HG02840 (cell line): ENCODE results near the gene CBLN2.

Experiments
- ATAC-seq: cut with Tn5 transposase; IDR thresholded peaks from one replicate; pipeline ENCODE4 v1.9.1; 2021; ENCODE audit warnings: mild to moderate bottlenecking, moderate library complexity, moderate number of reproducible peaks; ENCODE audit not compliant: unreplicated experiment, low FRiP score

Gene CBLN2

DNA sequence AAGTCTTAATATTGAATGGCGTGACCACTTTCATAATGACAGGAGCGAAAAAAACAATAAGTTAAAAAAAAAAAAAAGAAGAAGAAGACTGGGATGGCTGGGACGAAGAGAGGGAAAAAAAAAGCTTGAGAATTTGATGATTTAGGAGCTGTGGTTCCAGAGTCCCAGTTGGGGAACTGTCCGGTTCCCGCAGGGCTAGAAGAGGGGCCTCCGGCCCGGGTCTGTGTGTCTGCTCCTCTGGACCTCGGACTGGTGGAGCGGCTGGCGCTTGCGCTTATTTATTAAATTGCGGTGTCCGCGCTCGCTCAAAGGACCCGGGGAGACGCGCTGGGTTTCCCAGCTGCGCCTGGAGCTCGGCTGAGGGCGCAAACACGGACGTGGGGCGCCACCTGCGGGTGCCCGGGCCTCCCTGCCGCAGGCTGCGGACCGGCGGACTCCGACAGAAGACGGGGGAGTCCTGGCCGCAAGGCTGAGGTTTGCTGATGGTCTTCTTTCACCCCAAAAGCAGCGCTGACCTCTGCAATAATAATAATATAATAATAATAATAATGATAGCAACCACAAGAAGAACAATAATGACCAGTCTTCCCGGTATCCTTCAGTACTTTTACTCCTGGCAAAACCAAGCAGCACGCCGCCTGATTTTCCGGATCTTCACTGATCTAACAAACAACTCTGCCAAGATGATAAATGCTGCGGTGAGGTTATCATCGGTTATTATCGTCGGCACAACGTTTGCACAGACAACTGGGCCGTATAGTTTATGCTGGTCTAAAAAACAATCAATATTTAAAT, at the start of gene CBLN2:
Gene CBLN2 (minus strand): TSS at position 251 of the 795 bp plus-strand sequence. CDS start 2,182 bp downstream, outside the sequence.
- ATAC-seq, result no peak

DNA sequence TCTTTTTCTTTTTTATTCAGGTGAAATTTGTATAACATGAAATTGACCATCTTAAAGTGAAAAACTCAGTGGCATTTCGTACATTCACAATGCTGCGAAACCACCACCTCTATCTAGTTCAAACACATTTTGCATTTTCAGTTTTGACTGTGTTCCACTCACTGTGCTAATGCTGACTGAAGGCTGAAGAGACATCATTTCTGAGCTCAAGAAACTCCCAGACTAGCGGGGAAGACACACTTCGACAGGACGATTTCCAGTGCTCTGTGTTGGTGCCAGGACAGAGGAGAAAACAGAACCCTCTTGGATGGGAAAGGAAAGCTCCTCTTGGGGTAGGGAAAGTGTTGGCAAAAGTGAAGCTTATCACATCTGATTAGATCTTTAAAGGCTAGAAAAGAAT, 44.2 kb upstream of the CBLN2 start:
- ATAC-seq, result no peak

DNA sequence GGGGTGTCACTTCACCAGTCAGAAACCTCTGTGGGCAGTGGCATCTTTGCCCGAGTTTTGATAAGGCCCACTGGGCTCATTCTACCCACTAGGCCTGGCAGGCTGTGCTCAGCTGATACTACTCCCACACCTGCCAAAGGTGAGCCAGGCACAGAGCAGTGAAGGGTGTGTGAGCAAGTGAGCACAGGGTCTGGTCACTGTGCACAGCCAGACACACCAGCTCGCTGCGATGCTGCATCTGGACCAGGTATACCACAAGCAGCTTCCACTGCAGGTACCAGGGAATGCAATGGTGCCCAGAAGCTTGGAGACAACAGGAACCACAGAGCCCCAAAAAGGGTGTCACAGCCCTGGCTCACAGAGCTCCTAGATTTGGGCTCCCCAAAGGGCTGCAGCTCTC, 40.6 kb upstream of the CBLN2 start:
- ATAC-seq, result no peak

DNA sequence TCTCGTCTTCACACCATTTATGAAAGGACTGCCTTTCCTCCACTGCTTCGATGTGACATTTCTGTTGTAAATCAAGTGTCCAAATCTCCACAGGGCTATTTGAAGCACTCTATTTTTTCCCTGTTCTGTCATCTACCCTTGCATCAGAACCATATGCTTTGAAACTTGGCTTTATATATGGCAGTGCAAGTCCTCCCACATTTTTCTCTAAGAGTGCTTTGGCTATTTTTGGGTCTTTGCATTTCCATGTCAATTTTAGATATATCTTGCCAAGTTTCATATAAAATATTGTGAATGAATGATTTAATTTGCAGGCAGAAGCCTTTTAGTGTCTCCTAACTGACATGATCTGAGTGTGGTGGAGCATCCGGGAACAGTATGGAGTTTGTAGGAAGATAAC, 37.8 kb upstream of the CBLN2 start:
- no peak for ATAC-seq

DNA sequence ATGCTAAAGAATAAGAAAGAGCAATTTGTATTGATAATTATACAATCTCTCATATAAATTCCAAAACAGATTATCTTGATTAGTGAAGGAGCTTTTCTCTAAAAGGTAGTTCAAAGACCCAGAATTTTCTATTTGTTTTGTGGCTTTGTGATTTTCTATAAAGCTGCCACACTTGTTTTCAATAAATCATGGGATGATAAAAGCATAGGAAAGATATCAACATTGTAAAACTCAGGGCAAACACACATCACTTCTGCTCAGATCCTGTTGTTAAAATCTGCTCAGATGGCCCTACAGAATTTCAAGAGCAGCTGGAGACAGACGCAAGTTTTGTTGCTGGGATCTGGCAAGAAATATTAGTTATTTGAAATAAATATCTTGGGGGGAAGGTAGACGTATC, 28.8 kb upstream of the CBLN2 start:
- no peak for ATAC-seq

DNA sequence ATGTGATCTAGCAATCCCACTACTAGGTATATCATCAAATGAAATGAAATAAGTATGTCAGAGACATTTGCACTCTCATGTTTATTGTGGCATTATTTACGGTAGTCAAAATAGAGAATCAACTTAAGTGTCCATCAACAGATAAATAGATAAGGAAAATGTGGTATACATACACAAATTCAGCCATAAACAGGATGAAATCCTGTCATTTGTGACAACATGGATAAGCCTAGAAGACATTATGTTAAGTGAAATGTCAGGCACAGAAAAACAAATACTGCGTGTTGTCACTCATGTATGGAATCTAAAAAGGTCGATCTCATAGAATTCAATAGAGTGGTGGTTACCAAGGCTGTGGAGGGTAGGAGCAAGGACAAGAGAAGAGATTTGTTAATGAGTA, 22.1 kb upstream of the CBLN2 start:
- ATAC-seq, result no peak

DNA sequence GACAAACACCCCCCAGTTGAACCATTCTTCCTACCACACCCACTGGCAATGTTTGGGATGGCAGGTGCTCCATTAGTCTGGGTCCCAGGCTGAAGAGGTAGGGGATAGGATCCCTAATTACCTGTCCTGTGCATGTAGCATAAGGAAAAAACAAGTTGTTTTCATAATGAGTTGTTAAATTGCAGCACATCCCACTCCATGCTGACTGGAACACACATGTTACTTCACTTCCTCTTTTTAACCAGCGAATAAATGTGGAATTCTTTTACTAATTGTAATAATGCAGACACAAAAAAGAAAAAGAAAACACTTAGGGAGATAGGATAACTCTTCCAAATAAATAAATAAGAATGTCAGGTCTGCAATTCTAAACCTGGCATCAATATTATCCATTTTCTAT, 11.8 kb upstream of the CBLN2 start:
- no peak for ATAC-seq

DNA sequence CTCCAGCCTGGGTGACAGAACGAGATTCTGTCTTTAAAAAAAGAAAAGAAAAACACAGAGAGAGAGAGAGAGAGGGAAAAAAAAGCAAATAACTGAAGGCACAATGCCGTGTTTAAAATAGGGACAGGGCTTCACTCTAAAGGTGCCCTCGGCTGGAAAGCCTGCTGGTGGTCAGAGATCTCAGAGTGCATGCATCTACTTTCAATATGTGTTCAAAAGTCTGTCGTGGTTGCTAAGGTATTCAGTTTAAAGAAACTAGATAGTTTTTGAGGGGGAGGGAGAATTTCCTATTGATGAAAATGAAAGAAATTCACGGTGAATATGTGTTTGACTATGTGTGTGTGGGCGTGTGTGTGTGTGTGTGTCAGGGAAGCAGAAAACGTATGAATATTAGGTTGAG, 11.0 kb upstream of the CBLN2 start:
- no peak for ATAC-seq

DNA sequence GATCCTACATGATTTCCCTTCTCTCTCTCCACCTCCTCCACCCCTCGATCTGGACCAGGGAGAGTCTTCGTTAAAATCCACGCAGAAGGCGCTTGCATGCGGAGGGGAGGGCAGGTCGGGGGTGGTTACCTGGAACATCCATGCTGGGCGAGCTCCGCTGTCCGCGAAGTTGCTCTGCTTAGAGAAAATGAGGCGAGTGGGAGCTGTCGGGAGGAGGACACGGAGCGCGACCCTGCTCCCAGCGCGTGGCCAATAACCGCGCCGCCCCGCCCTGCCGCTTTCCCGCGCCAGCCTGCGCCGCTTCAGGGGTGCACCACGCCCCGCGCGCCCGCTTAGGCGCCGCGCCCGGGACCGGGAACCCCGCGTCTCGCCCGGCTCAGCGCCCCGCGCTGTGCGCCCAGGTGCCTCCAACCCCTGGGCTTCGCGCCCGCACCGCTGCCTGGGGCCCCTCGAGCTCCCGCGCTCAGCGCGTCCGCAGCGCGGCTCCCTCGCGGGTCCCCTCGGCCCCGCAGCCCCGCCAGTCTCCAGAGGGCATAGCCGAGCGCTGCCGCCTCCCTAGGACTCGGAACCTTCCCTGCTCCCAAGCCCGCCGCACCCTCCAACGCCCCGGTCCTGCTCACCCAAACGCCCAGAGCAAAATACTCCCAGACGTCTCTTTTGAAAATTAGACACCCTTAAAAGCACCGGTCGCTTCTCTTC, 636 bp downstream of the CBLN2 start:
- no peak for ATAC-seq

DNA sequence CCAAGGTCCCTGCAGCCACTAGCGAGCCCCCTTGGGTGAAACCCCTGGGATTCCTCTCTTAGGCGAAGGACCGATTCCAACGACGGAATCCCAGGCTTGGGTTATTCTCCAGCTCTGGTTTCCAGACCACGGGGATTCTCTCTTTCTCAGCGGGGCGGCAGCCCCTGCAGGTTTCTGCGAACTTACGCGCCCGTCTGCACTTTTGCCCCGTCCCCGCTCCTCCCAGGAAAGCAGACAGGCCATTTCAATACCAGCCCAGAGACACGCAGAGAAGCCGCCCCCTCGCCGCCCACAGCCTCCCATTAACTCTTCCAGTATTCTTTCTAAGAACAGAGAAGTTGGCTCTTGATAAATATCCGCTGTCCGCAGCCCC, 1.2 kb downstream of the CBLN2 start:
- ATAC-seq, result no peak

DNA sequence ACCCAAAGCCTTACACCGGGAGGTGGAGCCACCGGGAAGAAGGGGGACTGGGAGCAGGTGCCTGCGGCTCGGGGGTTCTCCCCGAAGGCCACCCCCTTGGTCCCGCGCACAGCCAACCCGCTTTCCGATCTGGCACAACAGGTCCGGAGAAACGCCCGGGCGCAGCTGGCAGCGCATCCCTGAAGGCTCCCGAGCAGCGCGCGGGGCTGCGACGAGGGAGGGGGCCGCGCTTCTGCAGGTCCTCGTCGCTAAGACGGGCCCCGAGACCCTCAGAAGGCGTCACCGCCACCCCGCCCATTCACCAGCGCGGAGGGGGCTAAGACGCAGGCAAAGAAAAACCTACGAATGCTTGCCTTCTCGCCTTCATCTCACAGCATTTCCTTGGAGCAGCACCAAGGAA, 1.8 kb downstream of the CBLN2 start:
- ATAC-seq, result no peak

DNA sequence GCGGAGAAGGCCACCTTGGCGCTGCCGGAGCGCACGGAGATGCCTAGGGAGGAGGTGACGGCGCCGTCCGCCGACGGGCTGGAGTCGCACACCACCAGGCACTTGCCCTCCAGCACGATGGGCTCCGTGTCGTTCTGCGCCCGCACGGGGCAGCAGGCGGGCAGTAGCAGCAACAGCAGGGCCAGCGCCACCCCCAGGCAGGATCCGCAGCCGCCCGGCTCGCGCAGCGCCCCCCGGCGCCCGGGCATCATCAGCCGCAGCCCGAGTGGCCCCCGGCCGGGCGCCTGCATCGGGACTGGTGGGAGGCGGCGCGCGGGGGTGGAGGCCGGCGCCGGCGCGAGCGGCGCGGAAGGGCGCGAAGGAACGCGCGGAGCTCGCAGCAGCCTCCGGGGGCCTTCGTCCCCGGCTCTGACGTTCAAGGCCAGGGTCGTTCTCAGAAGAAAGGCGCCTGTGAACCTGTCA, 2.2 kb downstream of the CBLN2 start:
- ATAC-seq, result no peak

DNA sequence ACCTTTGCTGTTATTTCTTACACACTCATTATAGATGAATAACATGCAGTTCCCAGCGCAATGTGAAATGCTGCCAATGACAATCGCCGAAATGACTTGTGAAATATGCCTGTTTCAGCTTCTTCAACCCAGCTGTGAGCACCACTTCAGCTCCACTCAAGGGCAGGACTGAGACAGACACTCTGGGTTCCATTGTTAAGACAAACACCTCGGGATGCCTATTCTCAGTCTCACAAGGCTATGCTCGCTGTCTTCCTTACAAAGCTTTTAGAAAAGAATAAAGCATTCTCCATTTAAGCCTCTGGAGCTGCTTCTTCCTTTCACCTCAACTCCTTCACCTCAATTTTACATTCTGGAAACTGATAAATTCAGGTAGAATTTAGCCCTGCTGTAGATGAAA, 4.2 kb downstream of the CBLN2 start:
- ATAC-seq, result no peak

DNA sequence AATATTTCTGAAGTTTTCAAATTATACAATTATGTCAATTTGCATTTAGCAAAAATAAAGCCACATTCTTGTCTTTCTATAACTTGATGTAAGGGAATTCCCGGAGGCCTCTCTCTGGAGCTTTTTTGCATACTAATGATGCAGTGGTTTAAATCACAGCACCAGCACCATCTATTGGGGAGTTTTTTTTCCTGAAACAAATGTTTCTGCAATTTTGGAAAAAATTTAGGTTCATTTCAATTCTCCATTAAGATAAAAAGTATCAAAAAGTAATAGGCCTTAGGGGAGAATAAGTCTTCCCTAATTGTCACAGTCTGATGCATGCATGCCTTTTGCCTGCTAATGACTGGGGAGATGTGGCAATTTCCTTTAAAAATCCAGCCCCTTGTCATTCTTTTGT, 13.5 kb downstream of the CBLN2 start:
- no peak for ATAC-seq

DNA sequence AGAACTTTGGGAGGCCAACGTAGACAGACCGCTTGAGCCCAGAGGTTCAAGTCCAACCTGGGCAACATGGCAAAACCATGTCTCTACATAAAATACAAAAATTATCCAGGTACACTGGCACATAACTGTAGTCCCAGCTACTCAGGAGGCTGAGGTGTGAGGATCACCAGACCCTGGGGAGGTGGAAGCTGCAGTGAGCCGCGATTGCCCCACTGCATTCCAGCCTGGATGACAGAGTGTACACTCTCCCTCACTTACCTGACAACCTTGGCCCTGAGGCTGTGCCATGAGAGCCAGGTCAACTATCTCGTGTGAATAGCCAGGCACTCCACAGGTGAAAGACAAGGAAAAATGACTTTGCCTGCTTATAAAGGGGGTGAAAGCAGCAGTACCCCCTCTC, 39.3 kb downstream of the CBLN2 start:
- no peak for ATAC-seq

DNA sequence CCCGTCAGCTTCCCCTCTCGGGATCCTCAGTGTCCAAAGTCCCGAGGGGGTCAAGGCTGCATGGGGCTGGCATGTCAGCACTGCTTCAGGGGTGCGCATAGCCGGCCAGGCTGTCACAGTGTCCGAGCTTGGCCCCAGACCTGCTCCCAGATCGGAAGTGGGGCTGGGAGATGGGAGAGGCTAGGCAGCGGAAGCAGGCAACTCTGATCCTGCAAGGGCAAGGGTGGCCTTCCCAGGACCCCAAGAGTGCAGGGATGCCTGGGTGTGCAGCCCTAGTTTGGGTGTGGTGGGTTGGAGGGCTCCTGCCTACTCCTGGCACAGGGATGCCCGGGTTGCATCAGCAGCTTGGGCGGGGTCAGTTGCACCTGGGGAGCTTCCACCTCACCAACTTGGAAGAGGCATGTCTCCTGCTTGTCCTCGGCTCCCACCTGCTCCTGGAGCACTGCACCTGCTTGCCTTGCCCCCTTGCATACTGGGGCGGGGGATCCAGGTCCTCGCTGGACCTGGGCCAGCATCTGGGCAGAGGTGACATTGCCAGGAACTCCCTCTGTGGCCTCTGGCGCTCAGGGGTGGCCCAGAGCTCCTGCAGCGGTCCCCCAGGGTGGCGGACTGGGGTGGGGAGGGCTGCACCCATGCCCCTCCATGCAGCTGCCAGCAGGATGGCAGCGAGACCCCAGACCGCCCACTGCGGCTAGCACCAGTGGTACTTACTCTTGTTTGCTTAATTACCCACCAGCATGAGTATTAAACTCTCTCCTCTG, 41.3 kb downstream of the CBLN2 start:
- no peak for ATAC-seq

DNA sequence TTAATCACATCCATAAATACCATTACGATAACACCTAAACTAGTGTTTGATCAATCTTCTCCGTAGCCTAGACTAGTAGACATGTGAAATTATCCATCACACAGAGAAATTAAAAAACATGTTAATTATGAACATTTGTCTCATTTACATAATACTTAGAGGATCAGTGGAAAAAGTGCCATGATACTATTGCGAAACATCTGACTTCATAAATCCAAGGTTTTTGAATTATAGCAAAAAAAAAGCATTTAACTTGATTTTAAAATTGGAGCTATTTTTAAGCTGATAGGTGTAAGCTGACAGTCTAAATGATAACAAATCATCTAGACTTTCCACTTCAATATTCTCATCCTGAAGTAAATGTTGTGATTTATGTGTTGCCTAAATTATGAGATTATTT, 51.6 kb downstream of the CBLN2 start:
- ATAC-seq, result no peak
